ENCODE results near the gene PHF21A. TPM values are rescaled to one million over a fixed set of nuclear protein-coding genes. Genes with fewer than 3 reads are reported as not detected.

The PHF21A gene
- total and polyA plus RNA-seq, 2 of the 8 experiments (the other 6 are each of a cell fraction or from before 2014, with no cell fraction given): 17.6 to 40.3 TPM

- TF ChIP-seq CTCF (IDR thresholded peaks at IDR 0.05; ENCODE audit: control extremely low read depth in 1 of 3, insufficient read depth in 1 of 3, low read depth in 1 of 3, low read length in 3 of 3): peak; percentile 78 to 93 (median 86)
Measured at GRCh38 chr11:45964911-45965389, 156.3 kb downstream of the PHF21A start (continued).
